HG03558 (cell line): ENCODE measurements around the gene CD63.
A peak's percentile ranks its signal among the peaks of the same experiment; 100 is the strongest.

Source experiments
- ATAC-seq: cut with Tn5 transposase; IDR thresholded peaks from one replicate; pipeline ENCODE4 v1.9.1; 2021; ENCODE audit warnings: moderate number of reproducible peaks; ENCODE audit not compliant: unreplicated experiment; ENCODE audit errors: extremely low read depth

Gene CD63

GRCh38 chr12:55723516-55724225, 5.1 kb downstream of the CD63 start:
- ATAC-seq = no peak

GRCh38 chr12:55722948-55723347, 5.9 kb downstream of the CD63 start:
- no peak for ATAC-seq

GRCh38 chr12:55721601-55722213, 7.1 kb downstream of the CD63 start:
- no peak for ATAC-seq

GRCh38 chr12:55720894-55721444, 7.8 kb downstream of the CD63 start:
- ATAC-seq = no peak

- ATAC-seq = no peak
Observed at GRCh38 chr12:55720071-55720564, 8.7 kb downstream of the CD63 start, which contains the start of gene RDH5. Gene RDH5, plus strand, starts transcription at chr12:55720393. Its CDS starts 792 bp downstream, at chr12:55721185.

- no peak for ATAC-seq
Observed at GRCh38 chr12:55719371-55719770, 9.4 kb downstream of the CD63 start.

GRCh38 chr12:55718624-55719275, 10.1 kb downstream of the CD63 start:
- no peak for ATAC-seq

- no peak for ATAC-seq
Observed at GRCh38 chr12:55718015-55718414, 10.8 kb downstream of the CD63 start.

- no peak for ATAC-seq
Observed at GRCh38 chr12:55717011-55718007, 11.5 kb downstream of the CD63 start.

- ATAC-seq = peak; percentile 18
Observed at GRCh38 chr12:55716582-55716957, 12.2 kb downstream of the CD63 start.

GRCh38 chr12:55715833-55716581, 12.8 kb downstream of the CD63 start, which contains the start of gene BLOC1S1:
Gene BLOC1S1, plus strand, starts transcription at chr12:55716046. Its CDS starts 6 bp downstream, at chr12:55716052.
- ATAC-seq = peak; percentile 76

GRCh38 chr12:55715169-55715764, 13.5 kb downstream of the CD63 start:
- no peak for ATAC-seq

GRCh38 chr12:55713721-55714120, 15.1 kb downstream of the CD63 start:
- no peak for ATAC-seq

- no peak for ATAC-seq
Observed at GRCh38 chr12:55712700-55713415, 16.0 kb downstream of the CD63 start.

- ATAC-seq = no peak
Observed at GRCh38 chr12:55711786-55712553, 16.8 kb downstream of the CD63 start.

- no peak for ATAC-seq
Observed at GRCh38 chr12:55708695-55709233, 20.0 kb downstream of the CD63 start.
